HepG2 (cell line): ENCODE data around the gene MYL9. TPM values are rescaled to one million over a fixed set of nuclear protein-coding genes. Genes with fewer than 3 reads are reported as not detected.

Experiments
- CBX2 ChIP-seq, 2 experiments: fragments of 200-600 bp in 1 of 2; sonication (generic); formaldehyde crosslinking in 1 of 2; IDR thresholded peaks; 2 replicates each; pipeline versions ENCODE4 v1.7.0 to v1.8.1; 2018 to 2022; ENCODE audit warnings: low read depth in 2 of 2, low read length in 1 of 2, mild to moderate bottlenecking in 1 of 2, missing genetic modification reagents in 1 of 2
- CREB3 ChIP-seq: sonication (generic); formaldehyde crosslinking; IDR thresholded peaks from 2 replicates; pipeline ENCODE4 v1.5.0; 2020; ENCODE audit warnings: missing genetic modification reagents
- ELF4 ChIP-seq: sonication (generic); formaldehyde crosslinking; IDR thresholded peaks from 2 replicates; pipeline ENCODE4 v1.5.0; 2020; ENCODE audit warnings: missing genetic modification reagents, mild to moderate bottlenecking, moderate library complexity, borderline replicate concordance
- ETV6 ChIP-seq: sonication (generic); formaldehyde crosslinking; conservative IDR thresholded peaks from 2 replicates; pipeline ENCODE4 v1.4.0; 2020; ENCODE audit warnings: missing genetic modification reagents
- FOXO4 ChIP-seq: sonication (generic); formaldehyde crosslinking; conservative IDR thresholded peaks from 2 replicates; pipeline ENCODE4 v1.8.1; 2023; ENCODE audit warnings: missing genetic modification reagents
- HCFC1 ChIP-seq: fragments of 150-350 bp; IDR thresholded peaks from 2 replicates; pipeline ENCODE4 v1.6.1; 2014; ENCODE audit warnings: low read depth, low read length
- MED1 ChIP-seq: sonication (generic); formaldehyde crosslinking; IDR thresholded peaks from 2 replicates; pipeline ENCODE4 v1.4.0; 2020; ENCODE audit warnings: missing genetic modification reagents
- MXD3 ChIP-seq: IDR thresholded peaks from 2 replicates; pipeline ENCODE4 v1.6.1; 2016; ENCODE audit warnings: mild to moderate bottlenecking, missing biosample characterization, missing genetic modification reagents
- TOPORS ChIP-seq: sonication (generic); formaldehyde crosslinking; IDR thresholded peaks from 2 replicates; pipeline ENCODE4 v1.8.0; 2023; ENCODE audit warnings: mild to moderate bottlenecking, missing genetic modification reagents
- ZBTB43 ChIP-seq: sonication (generic); formaldehyde crosslinking; conservative IDR thresholded peaks from 2 replicates; pipeline ENCODE4 v1.4.0; 2020; ENCODE audit warnings: missing genetic modification reagents
- ZFP41 ChIP-seq: sonication (generic); formaldehyde crosslinking; IDR thresholded peaks from 2 replicates; pipeline ENCODE4 v1.4.0; 2020; ENCODE audit warnings: mild to moderate bottlenecking, missing genetic modification reagents, borderline replicate concordance
- ZFP82 ChIP-seq: sonication (generic); formaldehyde crosslinking; IDR thresholded peaks from 2 replicates; pipeline ENCODE4 v1.5.1; 2020; ENCODE audit warnings: mild to moderate bottlenecking, missing genetic modification reagents, borderline replicate concordance
- ZFY ChIP-seq: sonication (generic); formaldehyde crosslinking; IDR thresholded peaks from 2 replicates; pipeline ENCODE4 v1.4.0; 2020; ENCODE audit warnings: missing genetic modification reagents
- ZNF335 ChIP-seq: sonication (generic); formaldehyde crosslinking; IDR thresholded peaks from 2 replicates; pipeline ENCODE4 v1.4.0; 2020; ENCODE audit warnings: missing genetic modification reagents
- ZNF33A ChIP-seq: sonication (generic); formaldehyde crosslinking; IDR thresholded peaks from 2 replicates; pipeline ENCODE4 v1.5.1; 2020; ENCODE audit warnings: missing genetic modification reagents, mild to moderate bottlenecking, moderate library complexity, borderline replicate concordance
- ZNF574 ChIP-seq: sonication (generic); formaldehyde crosslinking; IDR thresholded peaks from 2 replicates; pipeline ENCODE4 v1.4.0; 2020; ENCODE audit warnings: missing genetic modification reagents
- ZNF678 ChIP-seq: sonication (generic); formaldehyde crosslinking; IDR thresholded peaks from 2 replicates; pipeline ENCODE4 v1.4.0; 2020; ENCODE audit warnings: mild to moderate bottlenecking, missing genetic modification reagents
- ZSCAN22 ChIP-seq: sonication (generic); formaldehyde crosslinking; IDR thresholded peaks from 2 replicates; pipeline ENCODE4 v1.4.0; 2020; ENCODE audit warnings: mild to moderate bottlenecking, missing genetic modification reagents
- ZUFSP ChIP-seq: sonication (generic); formaldehyde crosslinking; IDR thresholded peaks from 2 replicates; pipeline ENCODE4 v1.9.0; 2021; ENCODE audit warnings: missing genetic modification reagents, mild to moderate bottlenecking, borderline replicate concordance
- polyA plus RNA-seq, 8 experiments: library from polyadenylated mRNA; depleted of rRNA in 3 of 8; stranded (reverse) in 7 of 8; unstranded in 1 of 8; fragments of >200 nt; fragmentation: Illumina TruSeq in 4 of 8; extraction: Trizol in 4 of 8; gene quantifications; 2 replicates each; pipeline versions ENCODE4 v1.2.1 to v1.2.3, GENCODE V29; 2011 to 2016; ENCODE audit warnings: low read depth in 4 of 8, missing spikeins in 1 of 8, mixed read lengths in 1 of 8; ENCODE audit not compliant: insufficient read depth in 1 of 8
- total RNA-seq, 5 experiments: library from RNA; depleted of rRNA; stranded (reverse); fragments of >200 nt; fragmentation: Illumina TruSeq; extraction: Trizol; gene quantifications; 2 replicates each; pipeline ENCODE4 v1.2.3, GENCODE V29; 2016; ENCODE audit warnings: low read depth in 1 of 5

The MYL9 gene
- total and polyA plus RNA-seq, 2 of the 13 experiments (the other 11 are each of a cell fraction or from before 2014, with no cell fraction given) = 0.87 to 2.2 TPM

- TF ChIP-seq FOXO4 (CRISPR knock-in tag) (no peak), ZSCAN22 (CRISPR knock-in tag) (peak; percentile 55; the same call in 1 of the 2 replicates), TOPORS (CRISPR knock-in tag) (no peak), MXD3 (CRISPR knock-in tag) (peak; percentile 81), CREB3 (CRISPR knock-in tag) (no peak; the same call in 1 of the 2 replicates), ZFY (CRISPR knock-in tag) (peak; percentile 78), CBX2 (IDR thresholded peaks at IDR 0.05; ENCODE audit: low read depth, low read length) (no peak), CBX2 (CRISPR knock-in tag; IDR thresholded peaks at IDR 0.05; ENCODE audit: low read depth) (peak; percentile 33; the same call in 1 of the 2 replicates), ZNF33A (CRISPR knock-in tag) (0 out of 2 replicates have a peak, but pooled peaks have one; percentile 45), ETV6 (CRISPR knock-in tag) (no peak; the same call in 1 of the 2 replicates), MED1 (no peak), ZUFSP (CRISPR knock-in tag) (no peak), ZNF574 (CRISPR knock-in tag) (0 out of 2 replicates have a peak, but pooled peaks have one; percentile 3), ZFP82 (no peak), ZBTB43 (CRISPR knock-in tag) (0 out of 2 replicates have a peak, but pooled peaks have one; percentile 45), ZFP41 (CRISPR knock-in tag) (peak; percentile 65; the same call in 1 of the 2 replicates), HCFC1 (no peak), ELF4 (no peak), ZNF678 (CRISPR knock-in tag) (peak; percentile 48; the same call in 1 of the 2 replicates), ZNF335 (CRISPR knock-in tag) (no peak)
Measured at GRCh38 chr20:36574366-36575135, 33.2 kb downstream of the MYL9 start (continued).
